HCT116 (cell line): ENCODE results near the gene OTUB2. TPM values are rescaled to one million over a fixed set of nuclear protein-coding genes. Genes with fewer than 3 reads are reported as not detected.

ENCODE experiments used
- ATAC-seq: fragments of 200-7000 bp; cut with Tn5 transposase; 2 replicates; pipeline ENCODE4 v1.9.1; 2020; ENCODE audit warnings: mild to moderate bottlenecking, moderate library complexity
- BruUV-seq: library from RNA; stranded (reverse); fragments of 400-500 nt; replicated peaks from 2 replicates; lab custom pipeline; 2021; lab: Mats Ljungman, UMichigan
- CTCF ChIA-PET: fragments of 300-600 bp; sonication (Branson Sonifier 250); formaldehyde crosslinking; loops from one replicate; lab custom pipeline; 2021; ENCODE audit warnings: antibody characterized with exemption; lab: Charles Lee
- POLR2A ChIA-PET: fragments of 300-600, 350-600 bp; sonication (Branson Sonifier 250); formaldehyde crosslinking; loops from one replicate; lab custom pipeline; 2021; ENCODE audit warnings: antibody characterized with exemption; lab: Charles Lee
- RAD21 ChIA-PET, 2 experiments: fragments of 300-600 bp; sonication (Branson Sonifier 250); formaldehyde crosslinking; loops; one replicate each; lab custom pipeline; 2023; ENCODE audit warnings: low total read pairs in 2 of 2; ENCODE audit not compliant: uncharacterized antibody in 2 of 2, unreplicated experiment in 2 of 2, low non-redundant PET in 1 of 2; lab: Charles Lee
- DNase-seq: peaks from one replicate; pipeline ENCODE4 v3.0.0-alpha.2; 2010; ENCODE audit warnings: low read depth, low spot score
- H2AFZ ChIP-seq: fragments of 200-600 bp; shearing (Covaris generic), sonication (generic); 2 replicates; pipeline ENCODE4 v1.6.1; 2017; ENCODE audit warnings: low read depth, mixed run types, mixed read lengths, antibody characterized with exemption, low read length; ENCODE audit not compliant: poor library complexity, severe bottlenecking
- H3K27ac ChIP-seq: 2 replicates; pipeline ENCODE4 v1.5.1; 2012; ENCODE audit warnings: low read depth, low read length
- H3K27me3 ChIP-seq: fragments of 200-600 bp; sonication (generic); 2 replicates; pipeline ENCODE4 v1.6.1; 2016; ENCODE audit warnings: mixed run types, low read length, mixed read lengths; ENCODE audit not compliant: insufficient read depth
- H3K36me3 ChIP-seq, 2 experiments: fragments of 200-500 bp in 1 of 2; fragments of 200-600 bp in 1 of 2; sonication (Bioruptor generic) in 1 of 2; sonication (generic) in 1 of 2; 2 replicates each; pipeline versions ENCODE4 v1.5.1 to v1.6.1; 2014 to 2016; ENCODE audit warnings: low read length in 2 of 2, inconsistent platforms in 1 of 2, mixed read lengths in 1 of 2, mixed run types in 1 of 2; ENCODE audit not compliant: insufficient read depth in 2 of 2, control insufficient read depth in 1 of 2
- H3K4me1 ChIP-seq, 2 experiments: fragments of 200-600 bp in 1 of 2; sonication (generic) in 1 of 2; 2 replicates each; pipeline versions ENCODE4 v1.5.1 to v1.6.1; 2012 to 2017; ENCODE audit warnings: low read length in 2 of 2, inconsistent platforms in 1 of 2, mild to moderate bottlenecking in 1 of 2, mixed read lengths in 1 of 2, mixed run types in 1 of 2, moderate library complexity in 1 of 2; ENCODE audit not compliant: insufficient read depth in 2 of 2, control insufficient read depth in 1 of 2
- H3K4me2 ChIP-seq: fragments of 200-600 bp; sonication (generic); 2 replicates; pipeline ENCODE4 v1.6.1; 2017; ENCODE audit warnings: mixed run types, low read length, mixed read lengths
- H3K4me3 ChIP-seq, 2 experiments: fragments of 200-600 bp in 1 of 2; sonication (generic) in 1 of 2; replicated peaks in 1 of 2; 2 replicates each; pipeline ENCODE4 v1.5.1; 2011 to 2016; ENCODE audit warnings: low read length in 2 of 2, control low read depth in 1 of 2, low read depth in 1 of 2, mild to moderate bottlenecking in 1 of 2, mixed read lengths in 1 of 2, mixed run types in 1 of 2
- H3K79me2 ChIP-seq: fragments of 200-600 bp; sonication (generic); 2 replicates; pipeline ENCODE4 v1.6.1; 2017; ENCODE audit warnings: mild to moderate bottlenecking, mixed run types, low read length, moderate library complexity, mixed read lengths; ENCODE audit not compliant: insufficient read depth
- H3K9ac ChIP-seq: fragments of 200-600 bp; sonication (generic); 2 replicates; pipeline ENCODE4 v1.6.1; 2016; ENCODE audit warnings: low read length, mixed read lengths
- H3K9me2 ChIP-seq: fragments of 200-600 bp; sonication (generic), shearing (Covaris generic); 2 replicates; pipeline ENCODE4 v1.6.1; 2017; ENCODE audit warnings: mixed run types, mild to moderate bottlenecking, moderate library complexity; ENCODE audit not compliant: insufficient read depth
- H3K9me3 ChIP-seq, 2 experiments: fragments of 200-500 bp in 1 of 2; fragments of 200-600 bp in 1 of 2; sonication (Bioruptor generic) in 1 of 2; sonication (generic) in 1 of 2; 2 replicates each; pipeline ENCODE4 v1.6.1; 2014 to 2017; ENCODE audit warnings: low read length in 2 of 2, mixed read lengths in 2 of 2, inconsistent platforms in 1 of 2, low read depth in 1 of 2, mild to moderate bottlenecking in 1 of 2, mixed run types in 1 of 2, moderate library complexity in 1 of 2; ENCODE audit not compliant: control insufficient read depth in 1 of 2, insufficient read depth in 1 of 2
- H4K20me1 ChIP-seq: fragments of 200-600 bp; sonication (generic), shearing (Covaris generic); 2 replicates; pipeline ENCODE4 v1.6.1; 2017; ENCODE audit warnings: mixed run types, mild to moderate bottlenecking, moderate library complexity; ENCODE audit not compliant: insufficient read depth
- CBX3 ChIP-seq: IDR thresholded peaks from 2 replicates; pipeline ENCODE4 v1.6.1; 2012; ENCODE audit warnings: low read depth
- EGR1 ChIP-seq: IDR thresholded peaks from 2 replicates; pipeline ENCODE4 v1.6.1; 2012; ENCODE audit warnings: low read depth
- EZH2 ChIP-seq: fragments of 200-600 bp; sonication (generic); IDR thresholded peaks from 2 replicates; pipeline ENCODE4 v1.6.1; 2017; ENCODE audit warnings: antibody characterized with exemption, mixed run types
- FOSL1 ChIP-seq: IDR thresholded peaks from 2 replicates; pipeline ENCODE4 v1.6.1; 2012; ENCODE audit warnings: low read depth
- MAX ChIP-seq: IDR thresholded peaks from 2 replicates; pipeline ENCODE4 v1.6.1; 2012
- POLR2AphosphoS5 ChIP-seq: IDR thresholded peaks from 2 replicates; pipeline ENCODE4 v1.6.1; 2011; ENCODE audit warnings: mild to moderate bottlenecking, low read depth, low read length, moderate library complexity
- REST ChIP-seq: IDR thresholded peaks from 2 replicates; pipeline ENCODE4 v1.6.1; 2012; ENCODE audit warnings: low read depth
- SIN3A ChIP-seq: IDR thresholded peaks from 2 replicates; pipeline ENCODE4 v1.6.1; 2012; ENCODE audit warnings: low read depth
- SP1 ChIP-seq: IDR thresholded peaks from 2 replicates; pipeline ENCODE4 v1.6.1; 2012; ENCODE audit warnings: low read depth
- TCF7L2 ChIP-seq: IDR thresholded peaks from 2 replicates; pipeline ENCODE4 v1.7.0; 2011; ENCODE audit warnings: borderline replicate concordance, inconsistent platforms; ENCODE audit not compliant: insufficient read depth, insufficient read length; ENCODE audit errors: extremely low read depth
- ZBTB33 ChIP-seq: IDR thresholded peaks from 2 replicates; pipeline ENCODE4 v1.6.1; 2011; ENCODE audit warnings: mild to moderate bottlenecking, low read length, moderate library complexity; ENCODE audit not compliant: insufficient replicate concordance; ENCODE audit errors: extremely low read depth
- intact Hi-C: fragments of 100-400 bp; cut with micrococcal nuclease; formaldehyde crosslinking; loops from 2 replicates; pipeline ENCODE4 v1.10.0; 2022
- total RNA-seq: library from RNA; stranded (reverse); gene quantifications from one replicate; pipeline ENCODE4 v1.2.1, GENCODE V29; 2021; ENCODE audit not compliant: unreplicated experiment

Gene OTUB2
- total RNA-seq, 1 experiment from 2014 or later: 6.6 TPM

- ChIA-PET CTCF (interaction anchor here (10.4 kb wide), 1 partner anchor 55 kb away, joined by 121 read pairs; no protein-coding TSS in a partner anchor), RAD21 (no interaction called here), POLR2A (interaction anchor here (1.4 kb wide), 1 partner anchor 57 kb away, joined by 3 read pairs; no protein-coding TSS in a partner anchor)
- intact Hi-C loops: no loop called here
- Histone ChIP-seq H4K20me1 (no peaks in the 10 kb centered on the region), H3K27ac (no peak overlapping the region), H3K4me1 (peaks cover 5 to 28% of the 10 kb centered on the region in 2 experiments; a peak in 3 of 4 replicates), H3K4me3 (no peak overlapping the region), H3K9ac (no peak overlapping the region), H3K9me3 (no peaks in the 10 kb centered on the region), H3K36me3 (no peaks in the 10 kb centered on the region), H3K4me2 (no peak overlapping the region), H3K79me2 (no peaks in the 10 kb centered on the region), H3K27me3 (no peaks in the 10 kb centered on the region), H2AFZ (no peak overlapping the region), H3K9me2 (no peaks in the 10 kb centered on the region)
- no peak for ATAC-seq
- no peak for DNase-seq
- TF ChIP-seq REST: no peak
- BruUV-seq: no TSS peak
These were observed 29.9 kb upstream of the OTUB2 start for GRCh38 chr14:93996130-93996695.

- H3K9ac ChIP-seq: no peak within 1 kb of the TSS
- POLR2A ChIA-PET: interaction anchor here (1.4 kb wide), 1 partner anchor 57 kb away, joined by 3 read pairs; no protein-coding TSS in a partner anchor
- no peaks in the 10 kb centered on the region for H4K20me1 ChIP-seq
- H2AFZ ChIP-seq: no peak within 1 kb of the TSS
- H3K4me3 ChIP-seq: no peak within 1 kb of the TSS
- intact Hi-C loops: no loop called here
- H3K79me2 ChIP-seq: no peaks in the 10 kb centered on the region
- H3K9me3 ChIP-seq: no peaks in the 10 kb centered on the region
- H3K27ac ChIP-seq: no peak within 1 kb of the TSS
- no peaks in the 10 kb centered on the region for H3K36me3 ChIP-seq
- H3K4me2 ChIP-seq: 0 out of 2 replicates have a peak within 1 kb of the TSS, but pooled peaks have one; percentile 11
- DNase-seq (no peak), ATAC-seq (no peak)
- BruUV-seq: no TSS peak
- CTCF ChIA-PET: interaction anchor here (1.6 to 10.4 kb wide), 3 partner anchors 12 to 61 kb away, joined by 7 to 121 read pairs (median 20); no protein-coding TSS in a partner anchor
- no peaks in the 10 kb centered on the region for H3K9me2 ChIP-seq
- H3K4me1 ChIP-seq: peaks cover 5 to 34% of the 10 kb centered on the region in 2 experiments; a peak in 3 of 4 replicates
- RAD21 ChIA-PET: interaction anchor here (0.7 to 0.9 kb wide), 2 partner anchors 57 kb away, joined by 4 read pairs; no protein-coding TSS in a partner anchor
- H3K27me3 ChIP-seq: no peaks in the 10 kb centered on the region
- no peak for TF ChIP-seq MAX
- TF ChIP-seq SP1: no peak
- no peak for TF ChIP-seq TCF7L2
- TF ChIP-seq POLR2AphosphoS5: no peak
- TF ChIP-seq EGR1: no peak
- TF ChIP-seq SIN3A: no peak
- no peak for TF ChIP-seq EZH2
- no peak for TF ChIP-seq FOSL1
- no peak for TF ChIP-seq CBX3
- no peak for TF ChIP-seq ZBTB33
These were observed 29.1 kb upstream of the OTUB2 start, which contains the start of gene CCDC197 for GRCh38 chr14:93997082-93997481. TSS of gene CCDC197 (plus strand) at chr14:93997301. CDS start at chr14:93998132, 831 bp downstream.
